Stimulated activated naive CD8-positive, alpha-beta T cell treated with anti-CD3 and anti-CD28 coated beads, Interleukin-15, Interleukin-2, amounts not matched to agents 100 U/mL and 50 U/mL, for 24 hours (primary cell): ENCODE data around the gene VAC14.
A peak's percentile ranks its signal among the peaks of the same experiment; 100 is the strongest.

Experiments used
- ATAC-seq: fragments of 150-1000 bp; cut with Tn5 transposase; one replicate; pipeline ENCODE4 v1.10.0; 2021
- DNase-seq: peaks from one replicate; pipeline ENCODE4 v3.0.0; 2021

The VAC14 gene

DNA sequence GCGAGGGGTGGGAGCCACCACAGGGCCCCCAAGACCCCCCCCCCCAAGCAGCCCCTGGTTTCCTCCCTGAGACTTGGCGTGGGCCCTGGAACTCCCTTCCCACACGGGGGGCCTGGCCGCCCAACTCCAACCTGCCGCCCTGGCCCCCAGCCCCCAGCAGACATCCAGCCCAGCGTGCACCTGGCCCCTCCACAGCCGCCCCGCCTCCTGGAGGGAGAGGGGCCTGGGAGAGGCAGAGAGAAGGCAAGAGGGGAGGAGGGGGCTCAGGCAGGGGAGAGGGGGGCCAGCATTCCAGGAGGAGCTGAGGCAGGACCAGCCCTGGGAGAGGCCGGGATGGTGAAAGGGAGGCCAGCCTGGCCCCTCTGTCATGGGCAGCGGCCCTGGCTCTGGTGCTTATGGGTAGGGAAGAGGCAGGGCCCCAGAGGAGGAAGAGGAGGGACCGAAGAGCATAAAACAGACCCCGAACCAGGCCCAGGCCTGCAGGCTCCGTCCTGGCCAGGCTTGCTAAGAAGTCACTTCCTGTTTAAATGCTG, 137.9 kb downstream of the VAC14 start:
- ATAC-seq (no peak), DNase-seq (no peak)

DNA sequence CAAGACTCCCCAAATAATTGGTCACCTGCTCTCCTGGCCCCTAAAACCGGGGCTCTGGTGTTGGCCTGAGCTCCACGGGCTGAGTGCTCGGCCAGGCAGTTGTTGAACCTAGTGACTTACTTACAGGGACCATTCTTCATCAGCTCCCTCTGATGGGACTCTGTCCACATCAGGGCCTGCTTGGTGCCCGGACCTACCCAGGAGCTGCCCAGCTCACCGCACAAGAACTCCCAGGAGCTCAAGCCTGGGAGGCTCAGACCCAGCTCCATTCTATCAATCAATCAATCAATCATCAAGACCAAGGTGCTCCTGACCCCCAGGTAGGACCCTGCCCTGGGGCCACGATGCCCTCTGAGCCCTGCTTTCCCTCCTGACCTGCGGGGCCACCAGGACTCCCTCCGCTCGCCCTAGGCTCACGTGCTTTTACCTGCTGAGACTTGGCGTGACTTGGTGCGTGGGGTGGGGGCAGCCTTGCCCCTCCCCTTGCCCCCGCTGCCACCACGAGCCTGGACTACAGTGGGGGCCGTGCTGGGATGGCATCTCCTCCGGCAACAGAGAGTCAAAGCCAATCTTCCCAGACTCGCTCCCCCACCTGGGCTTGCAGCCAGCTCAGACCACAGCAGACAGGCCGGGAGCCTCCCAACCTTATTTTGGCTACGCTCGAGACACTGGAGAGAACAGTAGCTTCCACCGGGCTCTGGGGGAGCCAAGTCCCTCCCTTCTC, 138.9 kb downstream of the VAC14 start:
- DNase-seq (no peak), ATAC-seq (no peak)

DNA sequence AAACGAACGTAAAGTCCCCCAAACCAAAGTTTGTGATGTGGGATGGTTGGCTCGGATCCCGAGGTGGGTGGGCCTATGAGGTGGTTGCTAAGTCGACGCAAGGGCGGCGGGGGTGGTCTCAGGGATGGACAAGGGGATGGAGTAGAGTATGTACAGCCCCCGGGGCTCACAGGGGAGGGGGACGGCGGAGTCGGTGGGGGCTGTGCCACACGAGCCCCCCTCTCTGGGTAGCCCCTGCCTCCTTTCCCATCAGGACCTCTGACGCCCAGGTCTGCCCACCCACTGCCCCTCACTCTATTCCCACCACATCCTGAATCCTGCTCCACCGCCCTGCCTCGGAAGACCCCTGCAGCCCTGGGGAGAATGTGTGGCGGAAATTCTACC, 139.4 kb downstream of the VAC14 start:
- no peak for ATAC-seq
- no peak for DNase-seq

DNA sequence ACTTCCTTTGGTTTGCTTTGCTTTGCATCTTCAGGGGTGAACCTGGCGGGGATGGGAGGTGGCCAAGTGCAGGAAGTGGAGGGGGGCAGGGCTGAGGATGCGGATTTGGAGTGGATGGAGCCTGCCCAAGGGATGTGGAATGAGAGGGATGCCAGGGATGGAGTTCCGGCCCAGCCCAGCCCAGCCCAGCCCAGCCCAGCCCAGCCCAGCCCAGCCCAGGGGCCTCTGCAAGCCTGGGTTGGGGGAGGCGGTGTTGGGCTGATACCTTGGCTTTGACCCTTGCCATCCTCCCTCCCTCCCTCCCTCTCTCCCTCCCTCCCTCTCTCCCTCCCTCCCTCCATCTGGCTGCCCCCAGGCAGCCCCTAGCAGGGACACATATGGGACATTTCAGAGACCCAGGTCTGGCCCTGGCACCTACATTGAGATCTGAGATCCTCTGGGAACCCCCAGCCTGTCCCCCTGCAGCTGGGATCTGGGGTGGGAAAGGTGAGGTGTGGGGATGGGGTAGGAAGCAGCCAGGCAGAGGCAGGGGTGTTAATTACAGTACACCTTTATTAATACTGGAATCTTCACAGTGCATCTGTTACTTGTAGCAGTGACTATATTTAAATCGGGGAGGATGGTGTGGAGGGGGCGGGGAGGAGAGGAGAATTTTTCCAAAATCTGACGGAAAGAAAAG, 140.1 kb downstream of the VAC14 start:
- DNase-seq (no peak), ATAC-seq (no peak)

DNA sequence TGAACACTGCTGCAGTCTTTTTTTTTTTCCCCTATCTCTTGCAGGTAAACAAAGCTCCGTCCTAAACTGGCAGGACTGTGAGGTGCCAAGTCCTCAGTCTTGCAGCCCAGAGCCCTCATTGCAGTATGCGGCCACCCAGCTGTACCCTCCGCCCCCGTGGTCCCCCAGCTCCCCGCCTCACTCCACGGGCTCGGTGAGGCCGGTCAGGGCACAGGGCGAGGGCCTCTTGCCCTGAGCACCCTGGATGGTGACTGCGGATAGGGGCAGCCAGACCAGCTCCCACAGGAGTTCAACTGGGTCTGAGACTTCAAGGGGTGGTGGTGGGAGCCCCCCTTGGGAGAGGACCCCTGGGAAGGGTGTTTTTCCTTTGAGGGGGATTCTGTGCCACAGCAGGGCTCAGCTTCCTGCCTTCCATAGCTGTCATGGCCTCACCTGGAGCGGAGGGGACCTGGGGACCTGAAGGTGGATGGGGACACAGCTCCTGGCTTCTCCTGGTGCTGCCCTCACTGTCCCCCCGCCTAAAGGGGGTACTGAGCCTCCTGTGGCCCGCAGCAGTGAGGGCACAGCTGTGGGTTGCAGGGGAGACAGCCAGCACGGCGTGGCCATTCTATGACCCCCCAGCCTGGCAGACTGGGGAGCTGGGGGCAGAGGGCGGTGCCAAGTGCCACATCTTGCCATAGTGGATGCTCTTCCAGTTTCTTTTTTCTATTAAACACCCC, 140.8 kb downstream of the VAC14 start:
- ATAC-seq (no peak), DNase-seq (no peak)

DNA sequence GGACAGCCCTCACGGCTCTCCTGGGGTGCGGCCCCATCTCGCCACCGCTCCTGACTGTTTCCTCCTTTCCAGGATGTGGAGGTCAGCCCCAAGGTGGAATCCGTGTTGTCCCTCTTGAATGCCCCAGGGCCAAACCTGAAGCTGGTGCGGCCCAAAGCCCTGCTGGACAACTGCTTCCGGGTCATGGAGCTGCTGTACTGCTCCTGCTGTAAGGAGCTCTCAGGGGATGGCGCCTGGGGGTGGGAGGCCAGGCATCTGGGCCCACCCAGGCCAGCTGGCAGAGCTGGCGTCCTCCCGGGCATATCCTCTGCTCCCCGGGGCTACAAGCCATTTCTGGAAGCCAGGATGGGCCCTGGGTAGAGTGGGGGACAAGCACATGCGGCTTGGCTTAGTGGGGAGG, 141.4 kb downstream of the VAC14 start:
- ATAC-seq (no peak), DNase-seq (no peak)

DNA sequence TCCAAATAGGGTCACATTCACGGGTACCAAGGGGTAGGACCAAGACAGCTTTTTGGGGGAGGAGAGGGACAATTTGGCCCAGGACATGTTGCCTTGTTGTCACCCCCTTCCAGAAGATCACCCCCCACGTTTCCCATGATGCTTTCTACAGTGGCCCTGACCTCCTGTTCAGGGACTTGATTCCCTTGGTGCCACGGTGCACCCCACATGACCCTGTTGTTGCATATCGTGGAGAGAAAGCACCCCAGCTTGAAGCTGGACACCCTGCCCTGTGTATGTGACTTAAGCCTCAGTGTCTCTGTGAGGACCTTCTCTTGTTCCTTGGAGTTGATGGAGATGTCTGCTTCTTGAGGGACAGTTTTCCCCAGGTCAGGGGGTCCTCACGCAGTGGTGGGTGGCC, 142.0 kb downstream of the VAC14 start:
- DNase-seq: no peak
- ATAC-seq: no peak

DNA sequence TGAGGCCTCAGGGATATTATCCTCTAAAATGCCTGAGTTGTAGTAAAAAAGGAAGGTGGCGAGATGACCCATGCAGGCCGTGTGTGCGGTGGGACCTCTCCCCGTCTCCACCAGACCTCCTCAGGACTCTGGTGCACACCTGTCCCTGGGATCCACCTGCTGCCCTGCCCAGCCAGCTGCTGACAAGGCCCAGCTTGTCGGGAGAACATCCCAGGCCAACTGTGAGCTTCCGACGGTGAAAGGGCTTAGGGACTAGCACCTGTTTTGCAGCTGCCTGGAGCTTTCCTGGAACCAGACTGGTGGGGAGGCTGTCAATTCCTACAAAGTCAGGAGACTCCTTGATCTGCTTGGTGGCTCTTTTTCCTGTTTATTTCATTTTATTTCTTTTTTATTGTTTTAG, 143.0 kb downstream of the VAC14 start:
- ATAC-seq: no peak
- DNase-seq: no peak

DNA sequence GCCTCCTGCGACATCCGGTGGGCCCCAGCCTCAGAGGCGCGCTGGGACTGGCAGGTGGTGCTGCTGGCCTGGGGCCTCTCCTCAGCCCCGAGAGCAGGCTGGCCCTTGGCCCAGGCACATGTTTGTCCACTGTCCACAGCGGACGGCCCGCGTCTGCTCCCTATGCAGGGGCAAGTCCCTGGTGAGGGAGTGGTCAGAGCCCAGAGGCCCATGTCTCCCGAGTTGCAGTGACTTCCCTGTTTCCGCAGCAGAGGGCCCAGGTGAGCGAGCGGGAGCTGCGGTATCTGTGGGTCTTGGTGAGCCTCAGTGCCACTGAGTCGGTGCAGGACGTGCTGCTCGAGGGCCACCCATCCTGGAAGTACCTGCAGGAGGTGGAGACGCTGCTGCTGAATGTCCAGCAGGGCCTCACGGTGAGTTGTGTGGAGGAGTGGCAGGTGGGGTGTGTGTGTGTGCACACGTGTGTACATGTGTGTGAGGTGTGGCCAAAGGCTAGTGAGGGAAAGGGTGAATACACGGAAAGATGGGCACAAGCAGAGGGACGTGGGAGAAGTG, 144.2 kb downstream of the VAC14 start:
- no peak for ATAC-seq
- DNase-seq: no peak

DNA sequence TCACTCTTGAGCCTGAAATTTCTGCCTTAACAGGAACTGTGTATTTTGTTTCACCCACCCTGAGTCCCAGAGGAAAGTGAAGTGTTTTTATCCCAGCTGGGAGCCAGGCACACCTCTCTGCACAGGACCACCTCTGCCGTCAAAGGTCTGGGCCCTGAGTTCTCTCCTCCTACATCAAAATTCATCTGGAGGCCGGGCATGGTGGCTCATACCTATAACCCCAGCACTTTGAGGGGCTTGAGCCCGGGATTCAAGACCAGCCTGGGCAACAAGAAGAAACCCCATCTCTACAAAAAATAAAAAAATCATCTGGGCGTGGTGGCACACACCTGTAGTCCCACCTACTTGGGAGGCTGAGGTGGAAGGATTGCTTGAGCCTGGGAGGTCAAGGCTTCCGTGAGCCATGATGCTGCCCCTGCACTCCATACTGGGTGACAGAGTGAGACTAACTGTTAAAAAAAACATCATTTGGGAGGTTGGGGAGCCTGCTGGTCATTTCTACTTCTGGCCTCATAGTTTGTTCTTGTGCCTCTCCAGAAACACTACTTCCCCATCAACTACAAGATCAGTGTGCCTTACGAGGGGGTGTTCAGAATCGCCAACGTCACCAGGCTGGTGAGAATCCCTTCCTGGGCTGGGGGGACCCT, 144.8 kb downstream of the VAC14 start:
- DNase-seq (no peak), ATAC-seq (no peak)

DNA sequence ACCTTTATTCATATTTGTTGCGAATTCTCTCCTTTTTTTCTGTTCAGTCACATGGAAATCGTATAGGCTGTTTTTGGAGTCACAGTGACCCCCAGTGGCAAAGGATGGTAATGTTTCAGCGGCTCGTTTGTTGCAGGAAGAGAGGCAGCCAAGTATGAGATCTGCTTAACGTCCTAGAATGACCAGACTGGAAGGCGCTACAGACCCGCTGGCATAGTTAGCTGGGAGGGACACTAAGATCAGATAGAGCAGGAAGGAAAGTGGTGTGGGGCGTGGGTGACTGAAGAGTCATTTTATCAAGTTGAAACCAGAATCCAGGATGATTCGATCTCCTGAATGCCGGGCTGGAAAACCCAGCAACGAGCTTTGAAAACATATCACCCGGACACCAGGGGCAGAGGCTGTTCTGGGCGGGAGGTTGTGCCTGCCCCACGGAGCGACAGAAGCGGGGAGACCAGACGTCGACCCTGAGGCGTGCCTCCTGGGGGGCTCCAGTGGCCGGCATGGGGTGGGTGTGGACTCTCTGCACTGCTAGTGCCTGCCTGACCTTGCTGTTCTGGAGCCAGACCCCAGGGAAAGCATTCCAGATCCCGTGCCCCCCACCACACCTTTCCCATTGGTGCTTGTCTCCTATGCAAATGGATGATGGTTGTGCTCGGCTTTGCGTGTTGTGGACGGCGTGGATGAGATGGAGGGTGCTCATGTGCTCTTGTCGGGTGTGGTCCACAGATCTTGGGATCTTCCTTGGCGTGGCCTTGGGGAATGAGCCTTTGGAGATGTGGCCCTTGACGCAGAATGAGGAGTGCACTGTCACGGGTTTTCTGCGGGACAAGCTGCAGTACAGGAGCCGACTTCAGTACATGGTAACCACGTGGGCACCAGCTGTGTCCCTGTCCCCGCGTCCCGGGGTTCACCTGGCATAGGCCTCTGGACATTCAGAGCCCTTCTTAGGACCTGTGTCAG, 146.9 kb downstream of the VAC14 start:
- ATAC-seq: peak; percentile 54
- peak; percentile 79 for DNase-seq

DNA sequence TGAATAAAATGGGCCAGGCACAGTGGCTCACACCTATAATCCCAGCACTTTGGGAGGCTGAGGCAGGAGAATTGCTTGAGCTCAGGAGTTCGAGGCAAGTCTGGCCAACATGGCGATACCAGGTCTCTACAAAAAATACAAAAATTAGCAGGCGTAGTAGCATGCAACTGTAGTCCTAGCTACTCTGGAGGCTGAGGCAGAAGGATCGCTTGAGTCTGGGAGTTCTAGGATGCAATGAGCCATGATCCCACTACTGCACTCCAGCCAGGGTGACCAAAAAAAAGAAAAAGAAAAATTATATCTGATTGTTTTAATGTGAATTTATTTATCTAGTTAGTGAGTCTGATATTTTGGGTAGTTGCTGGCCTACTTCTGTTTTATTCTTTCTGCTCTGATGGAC, 147.6 kb downstream of the VAC14 start:
- ATAC-seq: no peak
- no peak for DNase-seq

DNA sequence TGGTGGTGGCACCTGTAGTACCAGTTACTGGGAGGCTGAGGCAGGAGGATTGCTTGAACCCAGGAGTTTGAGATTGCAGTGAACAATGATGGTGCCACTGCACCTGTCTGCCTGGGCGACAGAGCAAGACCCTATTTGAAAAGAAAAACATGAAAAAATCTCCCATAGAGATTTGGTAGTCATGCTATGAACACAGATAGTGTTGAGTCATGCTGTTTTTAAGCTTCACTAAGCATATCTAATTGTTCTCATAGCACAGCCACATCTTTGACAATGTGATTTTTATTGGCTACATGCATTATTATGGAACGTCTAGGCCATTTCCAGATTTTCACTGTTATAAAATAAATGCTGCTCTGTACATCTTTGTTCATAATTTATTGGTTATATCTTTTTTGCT, 148.6 kb downstream of the VAC14 start:
- ATAC-seq: no peak
- DNase-seq: no peak

DNA sequence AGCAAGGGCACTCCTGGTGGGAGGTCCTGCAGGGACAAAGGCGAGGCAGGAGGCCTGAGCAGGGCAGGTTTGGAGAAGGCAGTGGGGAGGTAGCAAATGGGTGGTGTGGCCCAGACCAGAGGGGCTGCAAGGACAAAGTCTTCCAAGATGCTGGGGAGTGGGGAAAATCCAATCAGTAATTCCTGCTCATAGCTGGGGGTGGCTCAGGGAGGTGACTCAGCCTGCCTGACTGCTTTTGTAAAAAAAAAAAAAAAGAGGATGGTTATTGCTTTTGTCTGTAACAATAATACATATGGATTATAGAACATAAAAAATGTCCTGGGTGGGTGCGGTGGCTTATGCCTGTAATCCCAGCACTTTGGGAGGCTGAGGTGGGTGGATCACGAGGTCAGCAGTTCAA, 149.4 kb downstream of the VAC14 start:
- no peak for DNase-seq
- no peak for ATAC-seq

DNA sequence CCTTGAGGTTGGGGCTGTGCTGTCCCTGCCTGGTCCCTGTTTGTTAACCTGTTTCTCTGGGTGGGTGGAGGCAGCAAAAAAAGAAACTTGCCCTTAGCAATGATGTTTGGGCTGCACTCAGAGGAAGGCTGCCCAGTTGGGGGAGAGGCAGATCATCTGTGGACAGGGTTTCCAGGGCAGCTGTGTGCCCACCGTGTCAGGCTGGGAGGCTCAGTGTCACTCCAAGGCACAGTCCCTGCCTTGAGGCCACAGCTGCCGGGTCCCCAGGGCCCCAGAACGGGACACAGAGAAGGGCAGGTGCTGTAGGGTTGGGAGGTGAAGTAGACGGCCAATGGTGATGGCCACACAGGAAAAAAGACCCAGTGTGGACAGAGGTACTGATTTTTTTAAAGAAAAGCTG, 150.7 kb downstream of the VAC14 start:
- no peak for DNase-seq
- ATAC-seq: no peak

DNA sequence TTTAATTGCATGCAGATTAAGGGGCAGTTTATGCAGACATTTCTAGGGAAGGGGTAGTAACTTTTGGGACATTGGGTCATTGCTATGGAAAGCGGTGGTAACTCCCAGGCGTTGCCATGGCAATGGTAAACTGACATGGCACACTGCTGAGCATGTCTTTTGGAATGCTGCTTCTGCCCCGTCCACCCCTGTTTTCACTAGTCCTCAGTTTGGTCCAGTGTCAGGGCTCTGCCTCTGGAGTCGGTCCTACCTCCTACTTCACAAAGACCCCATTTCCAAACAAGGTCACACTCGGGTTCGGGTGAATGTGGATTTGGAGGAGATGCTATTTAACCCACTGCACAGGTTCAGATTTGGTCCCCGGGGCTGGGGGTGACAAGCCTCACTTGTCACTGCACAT, 151.7 kb downstream of the VAC14 start:
- ATAC-seq (no peak), DNase-seq (no peak)

DNA sequence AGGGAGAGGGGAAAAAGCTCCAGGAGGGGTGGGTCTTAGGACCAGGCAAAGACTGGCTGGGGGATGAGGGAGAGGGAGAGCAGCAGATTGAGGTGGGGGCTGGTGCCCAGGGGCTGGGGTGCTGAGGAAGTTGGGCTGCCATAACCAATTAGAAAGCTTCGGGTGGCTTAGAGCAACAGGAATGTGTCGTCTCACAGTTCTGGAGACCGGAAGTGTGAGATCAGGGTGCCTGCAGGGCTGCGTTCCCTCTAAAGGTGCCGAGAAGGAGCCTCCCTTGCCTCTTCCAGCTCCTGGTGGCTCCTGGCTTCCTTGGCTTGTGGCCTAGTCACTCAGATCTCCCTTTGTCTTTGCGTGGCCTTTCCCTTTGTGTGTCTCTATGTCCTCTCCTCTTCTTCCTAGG, 152.4 kb downstream of the VAC14 start:
- DNase-seq (no peak), ATAC-seq (no peak)

DNA sequence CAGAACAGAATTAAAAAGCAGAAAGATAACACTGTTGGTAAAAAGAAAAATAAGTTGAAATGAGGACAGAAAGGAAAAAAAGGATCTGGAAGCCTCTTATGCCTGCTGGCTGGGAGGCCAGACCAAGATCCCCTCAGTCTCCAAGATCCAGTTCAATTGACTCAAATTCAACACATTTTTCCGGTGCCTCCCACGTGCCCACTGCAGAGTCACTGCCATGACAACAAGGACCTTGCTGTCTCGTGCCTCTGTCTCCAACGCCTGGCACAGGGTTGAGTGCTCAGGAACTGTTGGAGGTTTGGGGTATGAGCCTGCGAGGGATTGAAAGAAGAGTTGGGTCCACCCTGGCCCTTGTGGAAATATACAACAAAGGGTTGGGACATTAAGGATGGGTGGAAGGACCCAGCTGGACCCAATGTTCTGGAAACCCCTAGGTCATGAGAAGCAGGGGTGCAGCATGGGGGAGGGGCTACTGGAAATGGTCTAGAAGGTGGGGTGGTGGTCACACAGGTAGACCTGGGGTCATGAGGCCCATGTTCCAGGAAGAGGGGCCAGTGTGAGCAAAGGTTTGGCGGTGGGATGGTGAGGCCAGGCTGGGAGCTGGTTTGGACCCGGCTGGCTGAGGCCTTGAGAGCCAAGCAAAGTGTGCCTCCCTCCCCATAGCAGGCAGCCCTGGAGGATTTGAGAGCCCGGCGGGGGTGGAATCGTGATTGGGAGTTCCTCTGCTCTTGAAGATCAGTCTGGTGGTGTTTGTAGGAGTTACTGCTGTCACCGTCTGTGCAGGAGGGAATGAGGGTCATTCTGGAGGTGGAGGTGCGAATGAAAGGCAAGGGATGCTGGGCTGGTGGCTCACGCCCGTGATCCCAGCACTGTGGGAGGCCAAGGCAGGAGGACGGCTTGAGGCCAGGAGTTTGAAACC, 153.3 kb downstream of the VAC14 start:
- no peak for ATAC-seq
- DNase-seq: no peak

DNA sequence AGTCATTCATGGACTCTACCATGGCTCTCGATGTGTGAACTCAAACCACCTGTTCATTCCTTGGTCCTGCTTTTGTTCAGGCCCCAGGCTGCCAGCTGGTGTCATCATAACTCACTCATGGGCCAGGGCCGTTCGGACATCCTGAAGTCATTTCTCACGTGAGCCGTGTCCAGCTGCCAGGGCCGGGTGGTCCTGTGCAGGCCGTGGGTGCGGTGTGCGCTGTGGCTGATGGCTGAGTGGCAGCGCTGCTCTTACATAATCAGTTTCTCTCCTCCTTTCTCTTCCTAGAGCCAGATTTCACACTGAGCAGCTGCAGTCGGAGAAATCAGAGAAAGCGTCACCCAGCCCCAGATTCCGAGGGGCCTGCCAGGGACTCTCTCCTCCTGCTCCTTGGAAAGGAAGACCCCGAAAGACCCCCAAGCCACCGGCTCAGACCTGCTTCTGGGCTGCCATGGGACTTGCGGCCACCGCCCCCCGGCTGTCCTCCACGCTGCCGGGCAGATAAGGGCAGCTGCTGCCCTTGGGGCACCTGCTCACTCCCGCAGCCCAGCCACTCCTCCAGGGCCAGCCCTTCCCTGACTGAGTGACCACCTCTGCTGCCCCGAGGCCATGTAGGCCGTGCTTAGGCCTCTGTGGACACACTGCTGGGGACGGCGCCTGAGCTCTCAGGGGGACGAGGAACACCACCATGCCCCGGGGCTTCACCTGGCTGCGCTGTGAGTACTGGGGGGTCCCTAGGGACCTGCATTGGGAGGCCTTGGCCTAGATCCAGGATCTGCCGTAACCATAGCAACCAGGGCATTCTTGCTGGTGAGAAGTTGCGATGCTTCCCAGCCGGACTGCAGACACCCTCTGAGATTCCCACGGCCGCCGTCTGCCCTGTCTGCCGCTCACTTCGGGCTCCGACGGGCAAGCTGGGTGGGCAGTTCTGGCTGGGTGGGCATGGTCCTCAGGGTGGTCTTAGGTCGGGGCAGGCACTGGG, 154.4 kb downstream of the VAC14 start, which contains the start of gene IL34:
TSS of gene IL34 (plus strand) at position 300 of the 982 bp plus-strand sequence. CDS start at position 689, 389 bp downstream.
- DNase-seq: no peak
- no peak for ATAC-seq
